ENCODE data around the gene CDC42SE1.

Gene CDC42SE1

DNA sequence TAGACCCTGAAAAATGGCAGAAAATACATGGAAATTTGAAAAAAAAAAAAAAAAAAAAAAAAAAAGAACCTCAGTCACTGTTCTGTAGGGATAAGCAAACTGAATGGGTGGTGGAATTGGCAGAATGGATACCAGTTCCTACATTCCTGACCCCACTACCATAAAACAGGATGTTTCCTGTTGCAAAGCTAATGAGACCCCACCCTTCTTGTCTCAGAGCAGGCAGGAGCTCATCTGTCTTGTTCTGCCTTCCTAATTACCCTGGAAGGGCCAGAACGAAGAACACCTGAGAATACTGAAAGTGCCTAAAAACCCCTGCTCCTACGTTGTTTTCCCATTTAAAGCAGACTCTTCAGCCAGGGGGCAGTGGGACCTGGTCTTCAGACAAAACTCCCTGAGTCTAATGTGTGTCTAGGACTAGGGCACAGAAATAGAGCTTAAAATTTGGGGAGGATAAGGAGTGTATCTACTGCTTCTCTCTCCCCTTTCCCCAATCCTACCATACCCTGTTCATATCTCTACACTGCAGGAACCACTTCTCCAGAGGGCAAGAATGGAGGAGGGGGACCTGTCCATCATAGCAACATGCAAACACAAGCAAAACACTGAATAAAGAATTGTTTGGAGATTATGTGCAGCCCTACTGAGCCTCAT, 7.9 kb downstream of the CDC42SE1 start:
- DNase-seq (ENCODE audit: low spot score), result no peak

DNA sequence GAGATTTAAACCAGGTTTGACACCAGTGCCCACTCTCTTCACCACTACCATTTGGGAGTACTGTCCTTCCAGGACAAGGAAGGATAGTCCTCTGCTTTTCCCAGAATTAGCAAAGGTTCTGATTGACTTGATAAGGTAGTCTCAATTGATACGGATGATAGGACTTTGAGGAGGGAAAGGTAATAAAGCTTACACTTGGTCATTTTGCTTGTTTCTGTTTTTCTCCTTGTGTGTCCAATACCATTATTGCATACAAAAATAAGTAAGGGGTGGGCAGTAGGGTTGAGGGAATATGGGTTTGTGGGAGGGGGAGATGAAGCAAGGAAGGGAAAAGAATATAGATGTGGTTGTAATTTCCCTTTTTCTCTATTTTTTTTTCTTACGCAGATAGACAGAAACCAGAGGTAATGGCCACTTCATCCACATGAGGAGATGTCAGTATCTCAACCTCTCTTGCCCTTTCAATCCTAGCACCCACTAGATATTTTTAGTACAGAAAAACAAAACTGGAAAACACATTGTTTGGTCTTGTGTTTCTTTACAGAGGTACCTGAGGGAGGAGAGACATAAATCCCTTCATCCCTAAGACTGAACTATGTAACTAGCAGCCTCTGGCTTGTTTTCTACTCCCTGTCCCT, 9.3 kb downstream of the CDC42SE1 start:
- DNase-seq (ENCODE audit: low spot score), result no peak

DNA sequence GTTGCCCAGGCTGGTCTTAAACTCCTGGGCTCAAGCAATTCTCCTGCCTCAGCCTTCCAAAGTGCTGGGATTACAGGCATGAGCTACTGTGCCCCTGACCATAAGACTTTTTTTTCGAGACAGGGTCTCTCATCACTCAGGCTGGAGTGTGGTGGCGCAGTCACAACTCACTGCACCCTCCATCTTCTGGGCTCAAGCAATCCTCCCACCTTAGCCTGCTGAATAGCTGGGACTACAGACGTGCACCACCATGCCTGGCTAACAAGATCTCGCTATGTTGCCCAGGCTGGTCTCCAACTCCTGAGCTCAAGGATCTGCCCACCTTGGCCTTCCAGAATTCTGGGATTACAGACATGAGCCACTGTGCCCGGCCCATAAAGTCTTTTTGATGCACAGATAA, 10.0 kb downstream of the CDC42SE1 start:
- DNase-seq (ENCODE audit: low spot score), result no peak

DNA sequence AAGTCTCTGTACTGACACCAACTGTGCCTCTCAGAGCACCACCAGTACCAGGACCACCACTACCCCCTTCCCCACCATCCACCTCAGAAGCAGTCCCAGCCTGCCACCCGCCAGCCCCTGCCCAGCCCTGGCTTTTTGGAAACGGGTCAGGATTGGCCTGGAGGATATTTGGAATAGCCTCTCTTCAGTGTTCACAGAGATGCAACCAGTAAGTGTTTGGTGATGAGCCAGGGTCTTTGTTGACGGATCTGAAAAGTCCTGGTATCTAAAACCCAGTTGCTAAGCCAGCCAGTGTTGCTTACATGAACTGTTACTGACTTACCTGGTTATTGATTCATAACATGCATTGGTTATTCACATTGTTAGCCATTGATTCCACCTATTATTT, 10.8 kb downstream of the CDC42SE1 start:
- no peak for DNase-seq (ENCODE audit: low spot score)

DNA sequence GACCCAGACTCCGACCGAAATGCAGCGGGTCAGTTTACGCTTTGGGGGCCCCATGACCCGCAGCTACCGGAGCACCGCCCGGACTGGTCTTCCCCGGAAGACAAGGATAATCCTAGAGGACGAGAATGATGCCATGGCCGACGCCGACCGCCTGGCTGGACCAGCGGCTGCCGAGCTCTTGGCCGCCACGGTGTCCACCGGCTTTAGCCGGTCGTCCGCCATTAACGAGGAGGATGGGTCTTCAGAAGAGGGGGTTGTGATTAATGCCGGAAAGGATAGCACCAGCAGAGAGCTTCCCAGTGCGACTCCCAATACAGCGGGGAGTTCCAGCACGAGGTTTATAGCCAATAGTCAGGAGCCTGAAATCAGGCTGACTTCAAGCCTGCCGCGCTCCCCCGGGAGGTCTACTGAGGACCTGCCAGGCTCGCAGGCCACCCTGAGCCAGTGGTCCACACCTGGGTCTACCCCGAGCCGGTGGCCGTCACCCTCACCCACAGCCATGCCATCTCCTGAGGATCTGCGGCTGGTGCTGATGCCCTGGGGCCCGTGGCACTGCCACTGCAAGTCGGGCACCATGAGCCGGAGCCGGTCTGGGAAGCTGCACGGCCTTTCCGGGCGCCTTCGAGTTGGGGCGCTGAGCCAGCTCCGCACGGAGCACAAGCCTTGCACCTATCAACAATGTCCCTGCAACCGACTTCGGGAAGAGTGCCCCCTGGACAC, 11.3 kb downstream of the CDC42SE1 start:
- peak; percentile 77 for DNase-seq (ENCODE audit: low spot score)

DNA sequence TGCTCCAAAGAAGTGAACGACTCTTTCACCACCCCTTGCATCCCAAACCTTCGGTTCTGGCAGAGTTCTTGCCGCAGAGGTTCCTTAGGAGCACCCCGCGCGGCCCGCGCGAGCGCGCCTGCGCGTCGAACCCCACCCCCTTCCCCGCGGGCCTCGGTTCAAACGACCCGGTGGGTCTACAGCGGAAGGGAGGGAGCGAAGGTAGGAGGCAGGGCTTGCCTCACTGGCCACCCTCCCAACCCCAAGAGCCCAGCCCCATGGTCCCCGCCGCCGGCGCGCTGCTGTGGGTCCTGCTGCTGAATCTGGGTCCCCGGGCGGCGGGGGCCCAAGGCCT, 11.9 kb downstream of the CDC42SE1 start, which contains the start of gene C1orf56:
Gene C1orf56 (plus strand): TSS at position 161 of the 334 bp plus-strand sequence. CDS start 97 bp downstream, at position 258.
- DNase-seq (ENCODE audit: low spot score), result peak; percentile 76

DNA sequence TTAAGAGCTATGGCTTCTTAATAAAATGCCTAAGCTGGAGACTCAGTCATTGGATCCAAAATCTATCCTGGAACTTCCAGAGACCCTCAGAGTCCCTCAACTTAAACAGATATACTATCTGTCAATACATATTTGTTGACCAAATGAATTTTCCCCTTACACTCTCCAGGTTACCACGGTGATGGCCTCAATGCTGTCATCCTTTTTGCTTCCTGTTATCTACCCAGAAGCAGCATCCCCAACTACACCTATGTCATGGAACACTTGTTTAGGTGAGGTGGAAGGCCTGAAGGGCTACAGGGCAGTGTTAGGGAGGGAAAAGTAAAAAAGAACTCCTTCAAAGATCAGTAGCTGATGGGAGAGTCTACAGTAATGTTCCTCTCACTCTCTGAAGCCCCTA, 16.3 kb downstream of the CDC42SE1 start:
- DNase-seq (ENCODE audit: low spot score), result no peak

DNA sequence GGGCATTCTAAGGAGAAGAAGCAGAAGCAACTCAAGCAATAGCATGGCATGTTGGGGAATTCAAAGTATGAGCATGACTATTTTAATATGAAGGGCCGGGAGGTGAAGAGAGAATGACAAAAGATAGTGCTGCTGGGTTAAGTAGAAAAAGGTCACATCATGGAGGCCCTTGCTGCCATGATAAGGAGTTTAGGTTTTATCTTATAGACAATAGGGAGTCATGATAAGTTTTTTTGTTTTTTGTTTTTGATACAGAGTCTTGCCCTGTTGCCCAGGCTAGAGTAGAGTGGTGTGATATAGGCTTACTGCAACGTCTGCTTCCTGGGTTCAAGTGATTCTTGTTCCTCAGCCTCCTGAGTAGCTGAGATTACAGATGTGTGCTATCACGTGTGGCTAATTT, 19.9 kb downstream of the CDC42SE1 start:
- no peak for DNase-seq (ENCODE audit: low spot score)

DNA sequence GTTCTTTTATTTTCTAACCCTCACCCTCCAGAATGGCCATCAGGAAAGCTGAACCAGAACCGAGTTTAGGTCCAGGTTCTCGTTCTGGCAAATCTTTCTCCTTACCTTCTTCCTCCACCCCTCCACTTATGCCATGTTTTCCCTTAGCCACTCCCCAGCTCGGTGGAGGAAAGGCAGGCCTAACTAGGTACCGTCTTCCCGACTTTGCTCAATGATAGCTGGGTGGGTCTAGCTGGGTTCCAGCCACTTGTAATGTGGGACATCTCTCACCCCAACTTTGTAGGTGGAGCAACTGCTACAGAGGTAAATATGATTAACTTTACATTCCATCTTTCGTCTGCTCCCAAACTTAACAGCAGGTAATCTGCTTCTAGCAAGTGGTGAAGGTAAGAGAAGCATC, 22.4 kb downstream of the CDC42SE1 start:
- DNase-seq (ENCODE audit: low spot score), result no peak

DNA sequence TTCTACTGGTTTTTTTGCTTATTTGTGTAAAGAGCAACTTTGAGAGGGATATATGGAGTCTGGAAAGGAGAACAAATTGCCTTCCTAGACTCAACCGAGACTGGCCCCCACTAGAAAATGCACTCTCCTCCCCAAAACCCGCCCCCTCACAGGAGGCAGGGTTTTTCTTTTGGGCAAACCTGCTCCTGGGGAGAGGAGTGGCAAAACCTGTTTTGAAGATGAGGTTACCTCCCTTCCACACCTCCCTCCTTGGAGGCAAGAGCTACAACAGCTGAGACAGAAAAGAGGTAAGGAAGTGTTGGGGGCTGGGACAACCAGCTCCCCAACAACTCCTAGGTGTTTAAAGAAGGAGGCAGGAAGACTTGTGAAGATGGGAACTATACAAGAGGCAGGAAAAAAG, 23.1 kb downstream of the CDC42SE1 start, which contains the start of gene BNIPL:
Gene BNIPL (plus strand): TSS at position 231 of the 400 bp plus-strand sequence. CDS start 140 bp downstream, at position 371.
- DNase-seq (ENCODE audit: low spot score), result no peak

DNA sequence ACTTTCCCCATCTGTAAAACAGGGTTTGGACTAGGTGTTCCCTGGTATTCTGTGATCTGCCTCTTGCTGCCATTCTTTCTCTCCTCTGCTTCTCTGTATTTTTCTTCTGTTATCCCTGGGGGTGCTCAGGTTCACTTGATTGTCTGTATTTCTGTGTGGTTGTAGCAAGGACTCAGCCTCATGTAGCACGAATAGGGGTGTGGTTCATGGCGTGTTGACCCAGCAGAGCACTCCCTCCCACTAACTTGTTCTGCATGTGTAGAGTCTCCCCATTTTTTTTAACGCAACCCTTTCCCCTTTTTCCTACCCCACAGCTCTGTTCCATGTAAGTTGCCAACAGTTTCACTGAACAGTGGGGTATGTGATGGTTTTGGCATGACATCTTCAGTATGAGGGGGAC, 24.3 kb downstream of the CDC42SE1 start:
- DNase-seq (ENCODE audit: low spot score), result no peak

DNA sequence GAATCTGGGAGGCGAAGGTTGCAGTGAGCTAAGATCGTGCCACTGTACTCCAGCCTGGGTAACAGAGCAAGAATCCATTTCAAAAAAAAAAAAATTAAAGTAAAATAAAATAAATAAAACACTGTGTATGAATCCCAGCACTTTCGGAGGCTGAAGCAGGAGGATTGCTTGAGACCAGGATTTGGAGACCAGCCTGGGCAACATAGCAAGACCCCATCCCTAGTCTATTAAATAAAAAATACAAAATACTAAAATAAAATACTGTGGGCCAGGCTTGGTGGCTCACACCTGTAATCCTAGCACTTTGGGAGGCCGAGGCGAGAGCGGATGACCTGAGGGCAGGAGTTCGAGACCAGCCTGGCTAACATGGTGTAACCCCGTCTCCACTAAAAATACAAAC, 27.3 kb downstream of the CDC42SE1 start:
- DNase-seq (ENCODE audit: low spot score), result no peak

DNA sequence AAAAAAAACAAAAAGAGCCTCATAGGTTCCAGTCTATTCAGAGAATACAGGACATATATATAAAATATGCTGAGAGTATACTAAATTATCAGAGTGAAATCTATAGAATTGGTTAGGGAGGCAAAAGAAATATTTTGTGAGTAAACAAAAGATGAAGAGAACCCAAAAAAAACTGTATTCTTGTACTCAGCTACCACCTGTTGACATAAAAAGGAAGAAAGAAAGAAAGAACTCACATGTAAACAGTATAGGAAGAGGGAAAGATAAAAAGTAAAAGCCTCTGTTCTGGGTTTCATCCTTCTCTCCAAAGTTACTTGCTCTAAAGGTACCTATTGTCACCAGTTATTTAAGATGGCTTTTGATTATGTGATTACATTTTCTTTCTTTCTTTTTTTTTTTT, 33.0 kb downstream of the CDC42SE1 start:
- DNase-seq (ENCODE audit: low spot score), result no peak

DNA sequence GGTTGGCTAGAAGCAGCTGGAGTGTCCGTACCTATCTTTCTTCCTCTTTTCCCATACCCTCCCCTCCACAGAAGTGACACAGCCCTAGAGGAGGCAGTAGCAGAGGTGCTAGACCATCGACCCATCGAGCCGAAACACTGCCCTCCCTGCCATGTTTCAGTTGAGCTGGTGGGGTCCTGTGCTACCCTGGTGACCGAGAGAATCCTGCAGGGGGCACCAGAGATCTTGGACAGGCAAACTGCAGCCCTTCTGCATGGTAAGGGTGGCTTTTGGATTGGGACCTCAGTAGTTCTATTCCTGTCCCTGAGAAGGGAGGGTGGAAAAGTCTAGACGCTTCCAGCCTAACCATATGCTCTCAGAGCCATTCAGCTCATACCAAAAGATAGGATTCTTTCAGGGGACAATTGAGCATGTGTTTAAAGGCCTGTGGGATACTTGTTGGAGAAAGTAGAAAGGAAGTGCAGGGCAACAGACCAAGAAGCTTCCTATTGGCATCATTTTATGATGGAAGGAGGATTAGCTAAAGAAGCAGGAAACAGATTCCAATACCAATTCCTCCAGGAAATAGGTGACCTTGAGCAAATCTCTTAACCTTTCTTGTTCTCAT, 34.8 kb downstream of the CDC42SE1 start:
- peak; percentile 86 for DNase-seq (ENCODE audit: low spot score)

DNA sequence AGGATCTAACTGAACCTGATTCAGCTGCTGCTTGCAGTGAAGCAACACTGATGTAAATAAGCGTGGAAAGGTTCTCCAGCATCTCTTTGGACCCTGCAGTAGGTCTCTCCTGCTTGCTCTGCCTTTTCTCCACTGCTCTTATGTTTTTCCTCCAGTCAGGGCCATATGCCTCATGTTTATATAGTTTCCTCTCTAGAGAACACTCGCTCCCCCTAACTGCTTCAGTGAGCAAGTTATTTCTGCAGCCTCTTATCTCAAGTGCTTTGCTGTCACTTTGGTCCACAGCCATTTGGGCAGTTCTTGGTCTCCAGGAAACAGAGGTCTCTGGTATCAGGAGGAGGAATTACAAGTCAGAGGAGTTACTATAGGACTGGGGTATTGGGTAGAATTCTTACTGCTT, 45.9 kb downstream of the CDC42SE1 start:
- no peak for DNase-seq (ENCODE audit: low spot score)

DNA sequence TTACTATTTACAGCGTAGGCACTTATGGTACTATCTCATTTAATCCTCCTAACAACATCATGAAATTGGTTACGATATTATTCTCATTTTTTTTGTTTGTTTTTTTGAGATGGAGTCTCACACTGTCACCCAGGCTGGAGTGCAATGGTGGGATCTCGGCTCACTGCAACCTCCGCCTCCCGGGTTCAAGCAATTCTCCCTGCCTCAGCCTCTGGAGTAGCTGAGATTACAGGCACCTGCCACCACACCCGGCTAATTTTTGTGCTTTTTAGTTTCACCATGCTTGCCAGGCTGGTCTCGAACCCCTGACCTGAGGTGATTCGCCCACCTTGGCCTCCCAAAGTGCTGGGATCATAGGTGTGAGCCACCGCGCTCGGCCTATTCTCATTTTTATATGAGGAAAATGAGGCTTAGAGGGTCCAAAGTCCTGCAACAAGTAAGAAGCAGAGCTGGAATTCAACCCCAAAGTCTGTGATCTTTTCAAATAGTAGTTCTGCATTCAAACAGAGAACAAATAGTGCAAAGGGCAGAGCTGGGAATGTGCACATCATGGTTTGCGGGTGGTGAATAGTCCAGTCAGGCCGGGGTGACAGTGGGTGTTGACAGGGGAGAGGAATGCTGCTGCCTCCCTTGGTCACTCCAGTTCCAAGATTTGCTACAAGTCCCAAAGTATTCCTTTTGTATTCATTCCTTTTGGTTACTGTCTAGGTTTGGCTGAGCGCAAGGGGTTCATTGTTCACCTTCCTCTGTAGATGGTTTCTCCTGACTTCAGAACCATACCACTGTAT, 46.5 kb downstream of the CDC42SE1 start:
- DNase-seq (ENCODE audit: low spot score), result no peak

DNA sequence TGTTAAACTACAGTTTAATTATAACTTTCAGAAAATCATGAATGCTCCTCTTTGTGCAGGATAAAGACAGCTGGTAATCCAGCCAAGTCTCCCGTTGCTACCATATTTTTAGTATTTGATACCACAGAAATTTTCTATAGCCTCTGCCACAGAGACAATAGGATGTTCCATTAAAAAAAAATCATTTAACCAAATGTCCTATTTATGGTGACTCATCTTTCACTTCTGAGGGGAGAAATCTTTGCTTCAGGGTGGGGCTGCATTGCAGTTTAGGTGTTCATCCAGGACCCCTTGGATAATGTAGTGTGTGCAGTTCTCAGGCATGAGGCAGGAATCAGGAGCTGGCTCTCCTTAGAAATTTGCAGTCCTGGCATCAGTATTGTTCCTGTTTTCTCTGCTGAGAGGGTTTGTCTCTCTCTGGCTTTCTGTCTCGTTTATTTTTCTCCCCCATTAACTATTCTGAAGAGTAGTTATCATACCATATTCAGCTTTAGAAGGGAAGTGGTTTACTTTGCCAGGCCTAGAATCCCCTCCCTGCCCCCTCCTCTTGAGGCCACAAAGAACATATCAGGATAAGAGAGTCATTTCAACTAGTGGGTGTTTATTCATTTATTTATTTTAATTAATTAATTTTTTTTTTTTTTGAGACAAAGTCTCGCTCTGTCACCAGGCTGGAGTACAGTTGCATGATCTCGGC, 48.1 kb downstream of the CDC42SE1 start:
- no peak for DNase-seq (ENCODE audit: low spot score)

DNA sequence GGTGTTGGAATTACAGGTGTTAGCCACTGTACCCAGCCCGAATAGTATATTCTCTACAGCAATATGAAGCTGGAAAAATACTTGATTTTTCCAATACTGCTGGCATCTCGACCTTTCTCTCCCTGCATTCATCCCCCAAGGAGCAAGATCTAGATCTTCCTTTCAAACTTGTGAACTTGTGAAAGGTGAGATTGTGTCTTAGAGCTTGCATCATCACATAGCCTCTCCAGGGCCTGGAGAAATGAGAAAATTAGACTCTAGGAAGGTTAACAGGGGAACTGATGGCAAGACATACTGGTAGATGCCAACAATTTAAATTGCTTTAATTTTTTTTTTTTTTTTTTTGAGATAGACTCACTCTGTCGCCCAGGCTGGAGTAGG, 49.1 kb downstream of the CDC42SE1 start:
- DNase-seq (ENCODE audit: low spot score), result no peak

DNA sequence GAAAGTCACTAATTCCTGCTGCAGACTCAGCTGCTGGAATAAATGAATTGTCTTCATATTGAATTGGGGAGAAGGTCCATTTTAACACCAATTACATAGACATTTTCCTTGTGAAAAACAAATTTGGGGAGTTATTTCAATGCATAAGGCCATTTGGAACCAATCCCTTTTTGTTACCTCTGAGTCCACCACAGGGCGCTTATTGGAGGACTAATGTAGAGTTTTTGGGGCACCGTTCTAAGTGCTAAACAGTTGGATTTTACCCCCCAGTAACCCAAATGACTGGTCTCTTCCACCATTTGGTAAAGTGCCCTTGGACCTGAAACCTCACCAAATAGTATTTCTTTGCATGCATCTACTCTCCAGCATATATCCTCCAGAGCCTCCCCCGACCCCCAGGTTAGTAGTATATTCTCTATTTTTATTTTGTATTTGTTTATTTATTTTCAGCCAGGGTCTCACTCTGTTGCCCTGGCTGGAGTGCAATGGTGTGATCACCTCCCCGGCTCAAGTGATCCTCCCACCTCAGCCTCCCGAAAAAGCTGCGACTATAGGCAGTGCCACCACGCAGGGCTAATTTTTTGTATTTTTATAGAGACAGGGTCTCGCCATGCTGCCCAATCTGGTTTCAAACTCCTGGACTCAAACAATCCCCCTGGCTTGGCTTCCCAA, 49.6 kb downstream of the CDC42SE1 start:
- DNase-seq (ENCODE audit: low spot score), result no peak

DNA sequence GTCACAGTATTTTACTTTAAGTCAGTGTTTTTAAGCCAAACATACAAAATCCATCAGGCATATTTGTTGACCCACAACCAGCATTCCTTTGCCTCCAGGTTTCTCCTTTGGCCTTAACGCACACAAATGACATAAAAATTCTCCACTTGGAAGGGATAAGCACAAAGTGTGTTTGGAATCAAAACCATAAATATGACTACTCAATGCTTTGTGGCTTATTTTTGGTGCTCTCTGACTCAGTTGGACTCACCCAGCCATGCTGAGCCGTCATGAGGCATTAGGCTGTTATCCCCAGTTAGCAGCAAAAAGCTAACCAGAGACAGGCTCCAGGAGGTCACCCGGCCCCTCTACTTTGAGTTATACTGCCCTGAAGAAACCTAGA, 50.2 kb downstream of the CDC42SE1 start:
- no peak for DNase-seq (ENCODE audit: low spot score)

All from Ammon's horn (tissue), 1 donor.